CD4-positive, alpha-beta T cell treated with Interleukin-17A for 1 hour (primary cell): ENCODE results near the gene SAXO2.
"Not testable (repeated sequence)": the region's sequence is repeated elsewhere in the genome, so short reads cannot be mapped to it uniquely, and the experiment has no call there.

Experiments
- DNase-seq: peaks from one replicate; pipeline ENCODE4 v3.0.0-alpha.2; 2020

The SAXO2 gene

DNA sequence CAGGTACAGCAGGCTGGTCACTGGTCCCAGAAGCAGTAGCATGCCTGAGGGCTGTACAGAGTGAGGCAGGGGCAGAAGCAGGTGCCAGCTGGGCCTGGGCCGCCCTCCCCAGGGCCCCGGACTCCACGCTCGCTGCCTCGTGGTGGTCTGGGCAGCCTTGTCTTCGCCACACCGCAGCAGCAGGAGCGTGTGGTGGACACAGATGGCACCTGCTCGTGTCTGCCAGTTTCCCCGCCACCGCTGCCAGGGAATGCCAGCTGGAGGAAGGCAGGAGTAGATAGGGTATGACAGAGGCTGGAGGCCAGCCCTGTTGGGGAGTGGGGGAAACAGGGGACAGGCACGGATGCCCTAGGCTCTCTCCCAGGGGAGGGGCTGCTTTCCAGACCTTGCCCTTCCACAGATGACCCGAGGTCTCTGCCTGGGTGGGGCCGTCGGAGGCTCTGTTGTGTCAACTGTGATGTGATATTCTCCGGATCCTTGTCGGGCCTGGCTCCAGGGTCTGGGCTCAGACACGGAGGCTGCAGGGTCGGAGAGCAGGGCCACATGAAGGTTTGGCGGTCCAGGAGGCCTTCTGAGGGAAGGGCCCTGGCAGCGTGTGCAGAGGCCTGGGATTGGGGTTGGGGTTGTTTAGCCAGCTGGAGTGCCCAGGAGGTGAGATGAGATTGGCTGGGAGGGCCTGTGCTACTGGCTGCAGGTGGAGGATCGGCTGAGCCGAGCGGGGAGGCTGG, 53.1 kb downstream of the SAXO2 start:
- DNase-seq, result no peak

DNA sequence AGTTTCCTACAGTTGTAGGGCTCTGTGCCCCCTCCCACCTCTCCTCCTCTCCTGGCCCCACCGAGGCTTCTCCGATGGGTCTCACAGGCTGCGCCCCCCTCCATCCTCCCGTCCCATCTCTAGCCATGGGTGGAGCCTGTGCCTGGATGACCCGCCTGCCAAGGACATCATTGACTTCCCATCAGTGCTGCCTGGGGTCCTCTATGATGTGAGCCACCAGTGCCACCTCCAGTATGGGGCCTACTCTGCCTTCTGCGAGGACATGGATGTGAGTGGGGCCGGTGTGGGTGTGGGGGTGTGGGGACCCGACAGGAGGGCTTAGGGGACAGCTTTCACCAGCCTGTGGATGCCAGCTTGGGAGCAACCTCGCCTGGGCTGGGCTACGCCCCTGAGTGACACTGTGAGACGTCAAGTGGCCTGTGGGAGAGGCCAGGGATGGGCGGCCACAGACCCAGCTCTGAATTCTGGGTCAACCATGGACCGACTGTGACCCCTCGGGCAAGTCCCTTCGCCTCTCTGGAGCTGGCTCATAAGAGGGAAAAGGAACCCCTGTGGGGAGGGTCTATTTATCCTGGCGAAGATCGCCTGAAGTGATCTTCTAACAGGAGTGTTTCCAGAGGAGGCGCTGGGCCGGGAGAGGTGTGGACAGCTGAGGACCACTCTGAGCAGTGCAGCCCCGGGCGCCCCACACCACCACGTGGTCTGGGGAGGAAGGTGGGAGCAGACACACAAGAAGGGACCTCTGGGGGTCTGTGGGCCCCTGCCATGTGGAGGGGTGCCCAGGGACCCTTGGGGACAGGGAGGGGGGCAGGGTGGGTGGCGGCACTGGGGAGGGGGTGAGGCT, 53.9 kb downstream of the SAXO2 start:
- not testable (repeated sequence) for DNase-seq

DNA sequence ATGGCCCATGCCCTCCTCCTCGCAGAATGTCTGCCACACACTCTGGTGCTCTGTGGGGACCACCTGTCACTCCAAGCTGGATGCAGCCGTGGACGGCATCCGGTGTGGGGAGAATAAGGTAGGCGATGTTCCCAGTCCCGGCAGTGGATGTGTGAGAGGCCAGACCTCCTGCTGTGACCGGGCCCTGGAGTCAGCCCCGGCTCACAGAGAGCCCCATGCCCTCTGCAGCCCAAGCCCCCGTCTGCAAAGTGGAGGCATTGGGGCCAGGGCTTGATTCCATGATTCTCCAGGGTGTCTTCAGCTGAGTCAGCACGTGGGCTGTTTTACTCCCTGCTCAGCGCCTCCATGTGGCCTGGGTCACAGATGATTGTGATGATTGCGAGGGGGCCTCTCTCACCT, 54.5 kb downstream of the SAXO2 start:
- no peak for DNase-seq

DNA sequence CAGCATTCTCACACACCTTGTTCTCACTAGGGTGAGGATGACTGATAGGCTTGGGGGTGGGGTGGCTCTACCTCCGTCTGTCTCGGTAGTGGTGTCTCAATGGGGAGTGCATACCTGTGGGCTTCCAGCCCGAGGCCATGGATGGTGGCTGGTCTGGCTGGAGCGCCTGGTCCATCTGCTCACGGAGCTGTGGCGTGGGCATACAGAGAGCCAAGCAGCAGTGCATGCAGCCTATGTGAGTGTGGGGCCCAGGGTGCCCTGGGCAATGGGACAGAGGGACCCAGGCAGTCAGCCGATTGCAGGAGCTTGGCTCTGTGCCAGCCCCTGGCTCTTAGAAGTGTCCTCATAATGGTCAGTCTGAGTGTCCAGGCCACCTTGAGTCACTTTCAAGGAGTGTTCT, 54.9 kb downstream of the SAXO2 start:
- DNase-seq, result not testable (repeated sequence)

GRCh38 chr15:82318281-82318680, 55.7 kb downstream of the SAXO2 start:
- not testable (repeated sequence) for DNase-seq

DNA sequence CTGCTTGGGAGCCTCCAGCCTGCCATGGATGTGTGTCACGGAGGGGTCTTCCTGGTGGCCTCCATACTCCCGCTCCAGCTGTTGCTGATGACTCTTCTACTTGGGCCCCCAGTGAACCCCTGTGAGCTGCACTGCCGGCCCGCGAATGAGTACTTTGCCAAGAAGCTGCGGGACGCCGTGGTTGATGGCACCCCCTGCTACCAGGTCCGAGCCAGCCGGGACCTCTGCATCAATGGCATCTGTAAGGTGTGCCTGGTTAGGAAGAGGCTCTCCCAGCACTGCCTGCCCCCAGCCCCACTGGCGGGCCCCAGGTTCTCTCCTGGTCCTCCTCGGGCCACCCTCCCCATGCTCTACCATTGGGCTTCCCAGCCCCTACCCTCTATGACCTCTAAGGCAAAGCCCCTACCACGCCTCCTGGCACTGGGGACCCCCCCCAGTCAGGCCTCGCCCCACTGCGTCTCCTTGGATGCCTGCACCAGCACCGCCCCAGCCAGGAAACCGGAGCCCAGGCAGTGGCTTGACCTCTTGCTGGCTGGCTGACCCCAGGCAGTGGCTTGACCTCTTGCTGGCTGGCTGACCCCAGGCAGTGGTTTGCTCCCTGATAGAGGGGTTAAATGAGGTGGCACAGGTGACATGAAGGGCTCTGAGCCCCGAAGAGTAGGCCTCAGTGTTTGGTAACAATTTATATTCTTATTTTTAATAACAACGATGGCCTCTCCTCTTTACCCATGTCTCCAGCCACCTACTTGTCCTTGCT, 57.1 kb downstream of the SAXO2 start:
- not testable (repeated sequence) for DNase-seq

- DNase-seq, result not testable (repeated sequence)
Measured at GRCh38 chr15:82320861-82321260, 58.2 kb downstream of the SAXO2 start.

- DNase-seq, result not testable (repeated sequence)
Measured at GRCh38 chr15:82322488-82322887, 59.9 kb downstream of the SAXO2 start.

DNA sequence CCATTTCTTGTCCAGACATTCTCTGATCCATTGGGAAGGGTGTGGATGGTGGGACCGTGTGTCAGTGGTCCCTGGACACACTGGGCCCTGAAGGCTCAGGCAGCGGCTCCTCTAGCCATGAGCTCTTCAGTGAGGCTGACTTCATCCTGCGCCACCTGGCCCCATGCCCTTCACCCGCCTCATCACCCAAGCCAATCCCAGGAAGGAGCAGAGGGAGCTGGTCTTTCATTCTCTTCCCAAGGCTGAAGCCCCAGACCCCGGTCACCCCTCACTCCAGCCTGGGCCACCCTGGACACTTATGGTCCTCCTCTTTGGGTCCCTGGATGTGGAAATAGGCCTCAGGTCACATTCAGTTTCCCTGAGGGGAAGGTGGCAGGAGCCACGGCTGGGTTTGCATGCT, 62.2 kb downstream of the SAXO2 start:
- DNase-seq, result not testable (repeated sequence)

GRCh38 chr15:82325646-82326045, 63.0 kb downstream of the SAXO2 start:
- not testable (repeated sequence) for DNase-seq

DNA sequence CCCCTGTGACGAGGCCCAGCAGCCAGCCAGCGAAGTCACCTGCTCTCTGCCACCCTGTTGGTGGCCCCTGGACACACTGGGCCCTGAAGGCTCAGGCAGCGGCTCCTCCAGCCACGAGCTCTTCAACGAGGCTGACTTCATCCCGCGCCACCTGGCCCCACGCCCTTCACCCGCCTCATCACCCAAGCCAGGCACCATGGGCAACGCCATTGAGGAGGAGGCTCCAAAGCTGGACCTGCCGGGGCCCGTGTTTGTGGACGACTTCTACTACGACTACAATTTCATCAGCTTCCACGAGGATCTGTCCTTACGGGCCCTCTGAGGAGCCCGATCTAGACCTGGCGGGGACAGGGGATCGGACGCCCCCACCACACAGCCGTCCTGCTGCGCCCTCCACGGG, 64.3 kb downstream of the SAXO2 start:
- DNase-seq, result not testable (repeated sequence)

DNA sequence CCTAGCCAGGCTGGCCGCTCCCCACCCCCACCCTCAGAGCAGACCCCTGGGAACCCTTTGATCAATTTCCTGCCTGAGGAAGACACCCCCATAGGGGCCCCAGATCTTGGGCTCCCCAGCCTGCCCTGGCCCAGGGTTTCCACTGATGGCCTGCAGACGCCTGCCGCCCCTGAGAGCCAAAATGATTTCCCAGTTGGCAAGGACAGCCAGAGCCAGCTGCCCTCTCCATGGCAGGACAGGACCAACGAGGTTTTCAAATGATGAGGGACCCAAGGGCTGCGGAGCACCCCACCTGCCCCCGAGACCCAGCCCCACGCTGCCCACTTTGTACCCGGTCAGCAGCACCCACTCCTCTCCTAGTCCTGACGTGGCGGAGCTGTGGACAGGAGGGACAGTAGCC, 64.8 kb downstream of the SAXO2 start:
- DNase-seq, result not testable (repeated sequence)

- not testable (repeated sequence) for DNase-seq
Measured at GRCh38 chr15:82329039-82329438, 66.4 kb downstream of the SAXO2 start.

DNA sequence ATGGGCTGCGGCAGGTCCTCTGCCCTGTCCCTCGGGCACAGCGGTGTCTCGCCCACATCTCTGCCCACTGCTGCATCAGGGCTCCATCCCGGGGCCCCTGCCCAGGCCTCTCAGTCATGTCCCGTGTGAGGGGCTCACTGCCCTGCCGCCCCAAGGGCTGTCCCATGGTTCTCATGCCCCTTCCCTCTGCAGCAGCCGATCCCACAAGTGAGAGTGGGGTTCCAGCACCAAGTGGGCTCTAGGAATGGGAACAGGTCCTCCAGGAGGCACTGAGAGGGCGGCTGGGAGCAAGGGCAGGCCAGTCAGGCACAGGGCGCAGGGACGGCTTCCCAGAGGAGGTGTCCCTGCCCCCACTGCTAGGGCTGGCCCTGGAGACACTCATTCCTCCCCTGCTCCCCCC, 68.3 kb downstream of the SAXO2 start:
- DNase-seq, result not testable (repeated sequence)

DNA sequence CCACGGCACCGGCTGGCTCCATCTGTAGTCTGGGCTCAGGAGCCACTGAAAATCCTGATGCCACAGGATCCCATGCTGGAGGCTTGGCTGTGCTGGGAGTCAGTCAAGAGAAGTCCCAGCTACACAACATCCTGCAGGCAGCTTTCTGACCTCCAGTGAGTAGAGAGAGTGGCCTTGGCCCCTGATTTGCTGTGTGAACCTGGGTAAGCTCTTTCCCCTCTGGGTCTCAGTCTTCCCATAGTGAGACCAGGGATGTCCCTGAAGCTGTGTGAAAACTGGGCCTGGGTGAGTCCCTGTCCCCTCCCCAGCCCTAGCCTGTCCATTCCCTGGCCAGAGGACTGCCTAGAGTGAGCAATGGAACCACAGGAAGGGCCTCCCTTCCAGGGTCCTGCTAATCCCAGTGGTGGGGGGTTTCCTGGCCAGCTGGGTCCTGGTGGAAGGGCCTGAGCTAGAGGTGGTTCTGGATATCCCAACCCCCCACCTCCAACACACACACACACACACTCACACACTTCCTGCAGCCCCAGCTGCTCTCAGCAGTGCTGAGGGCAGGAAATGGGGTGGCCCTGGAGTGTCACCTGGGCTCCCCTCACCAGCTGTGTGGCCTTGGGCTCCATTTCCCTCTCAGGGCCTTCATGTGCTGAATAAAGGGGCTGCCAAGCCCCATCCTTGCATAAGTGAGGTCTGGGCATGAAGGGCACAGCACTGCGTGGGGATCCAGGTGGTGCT, 69.1 kb downstream of the SAXO2 start:
- DNase-seq, result peak; percentile 19

DNA sequence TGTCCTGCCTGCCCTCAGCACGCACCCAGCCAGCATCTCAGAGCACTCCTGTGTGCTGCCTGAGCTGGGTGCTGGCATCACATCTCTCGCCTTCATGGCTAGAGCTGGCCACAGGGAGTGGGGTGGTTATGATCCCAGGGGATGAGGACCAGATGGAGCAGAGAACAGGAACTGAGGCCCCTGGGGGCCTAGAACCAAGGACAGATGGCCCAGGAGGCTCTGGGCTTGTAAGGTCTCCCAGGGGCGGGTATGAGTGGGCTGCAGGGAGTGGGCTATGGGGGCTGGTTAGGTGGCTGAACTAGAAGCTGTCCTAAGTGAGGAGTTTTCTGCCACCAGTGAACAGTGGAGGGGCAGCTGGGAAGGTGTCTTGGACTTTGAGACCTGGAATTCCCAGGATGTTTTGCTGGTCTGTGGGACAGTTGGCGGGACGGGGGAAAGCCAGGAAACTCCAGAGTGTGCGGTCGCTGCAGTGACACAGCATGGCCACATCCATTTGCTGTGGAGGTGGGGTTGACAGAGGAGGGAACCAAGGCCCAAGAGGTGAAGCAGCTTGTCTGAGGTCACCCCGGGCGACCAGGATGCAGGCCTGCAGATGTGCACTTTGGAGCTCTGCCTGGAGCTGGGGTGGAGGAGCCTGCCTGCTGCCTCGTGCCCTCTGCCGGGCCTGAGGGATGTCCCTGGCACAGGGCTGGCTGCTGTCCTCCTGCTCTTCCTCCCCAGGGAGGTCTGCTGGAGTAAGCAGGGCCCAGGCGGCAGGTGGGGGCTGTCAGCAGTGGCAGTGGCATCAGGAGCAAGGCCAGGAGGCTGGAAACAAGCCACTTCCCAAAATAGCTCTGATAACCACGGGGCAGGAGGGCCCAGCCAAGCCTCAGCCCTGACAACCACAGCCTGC, 70.3 kb downstream of the SAXO2 start:
- not testable (repeated sequence) for DNase-seq

- DNase-seq, result not testable (repeated sequence)
Measured at GRCh38 chr15:82333603-82334553, 71.3 kb downstream of the SAXO2 start.
